HG03097 (cell line): ENCODE measurements around the gene SNCA.

Experiments
- ATAC-seq: cut with Tn5 transposase; IDR thresholded peaks from one replicate; pipeline ENCODE4 v1.9.1; 2021; ENCODE audit not compliant: unreplicated experiment, low FRiP score

The SNCA gene

GRCh38 chr4:89757154-89757719, 79.7 kb downstream of the SNCA start:
- ATAC-seq: no peak

- no peak for ATAC-seq
Observed at GRCh38 chr4:89755220-89755619, 81.7 kb downstream of the SNCA start.

GRCh38 chr4:89754531-89754930, 82.4 kb downstream of the SNCA start:
- no peak for ATAC-seq

GRCh38 chr4:89753601-89754066, 83.3 kb downstream of the SNCA start:
- ATAC-seq: no peak

- no peak for ATAC-seq
Observed at GRCh38 chr4:89752932-89753598, 83.9 kb downstream of the SNCA start.

- no peak for ATAC-seq
Observed at GRCh38 chr4:89751416-89751815, 85.5 kb downstream of the SNCA start.

DNA sequence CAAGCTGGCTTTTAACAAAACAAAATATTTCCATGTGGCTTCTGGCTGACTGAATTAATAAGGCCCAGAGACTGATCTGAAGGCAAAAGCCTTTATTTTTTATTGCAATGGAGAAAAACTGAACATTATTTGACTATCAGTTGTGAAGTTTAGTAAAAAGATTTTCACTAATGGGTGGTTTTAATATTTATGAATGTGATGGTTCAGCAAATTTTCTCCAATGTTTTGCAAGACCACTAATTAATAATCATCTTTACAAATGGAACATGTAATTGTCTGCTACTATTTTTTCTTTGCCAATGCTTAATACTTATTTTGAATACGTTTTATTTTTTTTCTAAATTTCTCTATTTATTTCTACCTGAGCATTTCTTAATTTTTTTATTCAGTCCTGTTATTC, 90.6 kb downstream of the SNCA start:
- ATAC-seq: no peak

- ATAC-seq: no peak
Observed at GRCh38 chr4:89745708-89746107, 91.3 kb downstream of the SNCA start.

- ATAC-seq: no peak
Observed at GRCh38 chr4:89744914-89745313, 92.0 kb downstream of the SNCA start.

- ATAC-seq: no peak
Observed at GRCh38 chr4:89741768-89742167, 95.2 kb downstream of the SNCA start.

DNA sequence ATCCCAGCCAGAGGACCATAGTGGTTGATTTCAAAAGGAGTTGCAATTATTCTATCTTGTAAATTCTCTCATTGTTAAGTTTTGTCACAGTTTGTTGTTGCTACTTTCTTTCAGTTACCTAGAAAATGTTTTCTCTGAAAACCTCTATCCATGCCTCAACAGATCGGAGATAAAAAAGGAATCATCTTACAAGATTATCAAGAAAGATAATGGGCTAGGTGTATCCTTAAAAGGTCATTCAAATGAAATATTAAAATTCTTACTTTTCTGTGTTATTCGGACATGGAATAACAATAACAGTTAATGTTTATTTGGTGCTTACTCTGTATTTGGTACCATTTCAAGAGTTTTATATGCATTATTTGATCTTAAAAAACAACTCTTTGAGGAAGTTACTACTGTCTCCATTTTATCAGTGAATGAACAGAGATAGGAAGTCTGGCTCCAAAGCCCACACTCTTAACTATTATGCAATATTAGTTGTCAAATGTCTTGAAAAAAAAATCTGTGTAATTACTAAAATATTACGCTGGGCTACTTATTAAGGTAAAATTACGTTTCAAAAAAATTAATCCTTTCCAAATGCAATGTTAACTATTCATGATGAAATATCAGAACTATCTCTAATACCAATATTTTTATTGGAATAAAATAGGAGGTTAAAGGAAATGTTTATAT, 97.5 kb downstream of the SNCA start:
- no peak for ATAC-seq

DNA sequence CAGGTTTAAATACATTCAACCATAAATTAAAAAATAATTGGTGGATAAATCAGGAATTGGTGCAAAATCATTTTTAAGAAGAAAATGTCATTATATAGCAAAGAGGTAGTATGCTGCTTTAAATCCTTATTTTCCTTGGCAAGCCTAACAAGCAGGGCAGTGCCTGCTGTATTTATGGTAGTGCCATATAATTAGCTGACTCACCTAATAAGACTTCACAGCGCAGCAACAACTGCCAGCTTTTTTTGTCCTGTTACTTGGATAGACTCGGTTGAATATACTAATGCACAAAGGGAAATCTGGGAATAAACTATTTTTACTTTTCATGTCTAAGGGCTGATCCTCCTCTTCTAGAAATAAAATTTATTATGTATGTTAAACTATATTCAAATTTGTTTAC, 99.1 kb downstream of the SNCA start:
- no peak for ATAC-seq

DNA sequence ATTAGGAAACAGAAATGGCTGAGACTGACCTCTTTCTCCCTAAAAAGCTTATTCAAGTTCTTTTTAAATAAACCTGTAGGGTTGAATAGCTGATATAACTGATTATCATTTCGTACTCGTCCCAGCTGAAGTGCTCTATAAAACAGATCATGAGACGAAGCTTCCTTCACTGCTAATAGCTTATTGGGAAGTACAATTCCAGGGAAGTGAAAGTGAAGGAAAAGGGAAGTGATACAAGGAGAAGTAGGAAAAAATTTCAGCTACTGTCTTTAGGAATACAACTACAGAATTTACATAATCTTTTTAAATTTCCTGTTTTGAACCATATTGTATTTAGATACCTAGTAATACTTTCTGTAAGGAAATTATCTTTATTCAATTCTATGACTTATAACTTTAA, 103.0 kb downstream of the SNCA start:
- no peak for ATAC-seq

DNA sequence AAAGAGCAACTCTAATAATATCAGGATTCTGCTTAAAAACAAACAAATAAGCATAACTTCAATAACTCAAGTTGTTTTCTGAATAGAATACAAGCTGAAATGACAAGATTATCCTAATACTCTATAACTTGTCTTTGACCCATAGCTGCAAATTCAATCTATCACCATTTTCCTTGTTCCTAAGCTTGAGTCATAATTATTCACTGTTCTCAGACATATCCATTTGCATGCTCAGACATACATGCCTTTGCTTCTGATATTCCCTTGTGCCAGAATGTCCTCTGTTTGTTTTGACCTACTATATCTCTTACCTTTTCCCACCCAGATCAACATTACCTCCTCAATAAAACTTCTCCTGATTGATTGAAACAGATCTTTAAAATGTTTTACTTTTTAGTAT, 109.7 kb downstream of the SNCA start:
- ATAC-seq: no peak

GRCh38 chr4:89725268-89725667, 111.7 kb downstream of the SNCA start:
- ATAC-seq: no peak

DNA sequence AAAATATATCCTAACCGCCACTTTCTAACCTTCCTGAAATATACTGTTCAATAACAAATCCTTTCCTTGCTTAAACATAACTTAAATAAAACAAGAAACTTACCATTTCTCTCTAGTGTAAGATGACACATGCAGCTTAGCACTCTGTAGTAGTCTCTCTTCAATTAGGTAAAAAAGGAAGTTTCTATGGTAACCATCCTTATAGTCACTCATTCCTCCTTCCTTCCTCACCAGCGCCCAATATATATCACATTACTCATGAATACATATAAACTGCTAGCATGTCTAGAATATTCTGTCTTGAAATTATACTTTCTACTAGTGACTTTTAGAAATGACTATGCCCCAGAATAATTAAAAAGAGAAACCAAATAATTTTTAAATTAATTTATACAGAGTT, 112.2 kb downstream of the SNCA start:
- ATAC-seq: no peak

- no peak for ATAC-seq
Observed at GRCh38 chr4:89723096-89723495, 113.9 kb downstream of the SNCA start.

GRCh38 chr4:89722517-89722916, 114.4 kb downstream of the SNCA start:
- ATAC-seq: no peak

DNA sequence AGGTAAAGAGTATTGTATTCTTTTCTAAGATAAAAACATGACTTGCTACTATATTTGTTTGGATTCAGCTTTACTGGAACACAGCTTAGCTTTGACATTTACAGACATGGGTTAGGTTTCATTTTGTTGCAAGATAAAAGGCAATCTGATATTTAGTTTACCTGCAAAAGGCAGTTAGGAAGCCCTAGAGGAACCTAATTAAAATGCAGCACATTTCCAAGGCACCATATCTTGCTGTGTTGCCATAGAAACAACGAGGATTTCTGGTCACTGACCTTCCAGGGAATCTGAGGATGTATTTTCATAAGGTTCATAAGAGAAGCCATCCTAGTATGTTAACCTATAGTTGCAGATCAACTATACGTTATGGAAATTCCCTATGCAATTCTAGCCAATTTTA, 116.0 kb downstream of the SNCA start:
- ATAC-seq: no peak

- ATAC-seq: no peak
Observed at GRCh38 chr4:89719536-89720090, 117.3 kb downstream of the SNCA start.

DNA sequence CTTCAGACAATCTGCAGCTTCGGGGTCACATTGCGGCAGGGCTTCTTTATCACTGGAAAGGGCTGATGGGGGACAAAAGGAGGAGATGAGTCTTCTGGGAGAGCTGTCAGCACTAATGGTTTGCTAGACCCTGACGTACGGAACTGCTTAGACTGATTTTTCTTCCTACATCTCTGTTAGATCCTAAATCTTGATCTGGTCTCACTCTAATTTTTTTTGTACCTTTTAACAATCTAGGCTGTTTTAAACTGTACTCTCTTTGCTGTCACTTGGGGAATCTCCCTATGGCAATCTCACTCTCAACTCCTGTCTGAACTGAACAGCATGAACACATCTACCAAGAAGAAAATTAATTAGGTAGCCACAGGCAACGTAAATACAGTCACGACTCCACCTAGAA, 120.1 kb downstream of the SNCA start:
- no peak for ATAC-seq

DNA sequence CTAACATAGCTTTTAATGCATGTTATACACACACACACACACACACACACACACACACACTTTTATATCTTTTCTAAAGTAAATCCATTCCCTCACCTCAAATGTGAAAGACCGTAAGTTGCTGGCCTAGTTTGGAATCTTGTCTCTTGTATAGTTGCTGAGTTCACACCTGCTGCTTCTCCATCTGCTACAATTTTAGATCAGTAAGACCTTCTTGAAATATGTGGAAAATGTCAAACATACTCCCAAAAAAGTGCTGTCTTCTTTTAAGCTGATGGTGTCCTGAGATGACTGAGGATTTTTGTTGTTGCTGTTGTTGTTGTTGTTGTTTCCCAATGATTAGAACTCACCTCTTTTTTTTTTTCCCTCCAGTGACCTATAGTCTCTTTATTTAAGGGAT, 121.3 kb downstream of the SNCA start:
- ATAC-seq: no peak
